ENCODE data around the gene MANSC1.

The MANSC1 gene

DNA sequence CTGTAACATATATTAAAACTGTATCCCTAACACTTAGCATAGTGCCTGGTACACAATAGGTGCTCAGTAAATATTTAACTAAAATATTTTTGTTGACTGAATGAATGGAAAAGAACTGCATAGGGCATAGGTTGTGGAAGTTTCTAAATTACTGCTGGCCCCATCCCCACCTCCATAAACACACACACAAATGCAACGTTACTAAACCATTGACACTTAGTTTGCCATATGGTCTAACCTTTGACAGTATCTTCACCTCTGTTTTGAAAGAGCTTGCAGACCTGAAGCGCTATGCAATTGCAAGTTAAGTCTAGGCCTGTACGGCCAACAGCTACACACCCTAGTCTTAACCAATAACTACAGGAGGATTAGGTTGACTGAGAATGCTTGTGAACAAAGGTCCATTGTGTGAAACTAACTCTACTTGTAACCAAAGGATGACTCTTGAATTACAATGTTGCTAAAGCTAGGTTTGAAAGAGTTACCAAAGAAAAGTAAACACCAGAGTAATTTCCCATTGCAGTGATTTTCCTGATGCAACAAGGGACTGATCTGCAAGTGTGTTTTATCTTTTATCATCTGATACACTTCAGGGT, 924 bp upstream of the MANSC1 start:
- no peak for TF ChIP-seq POLR2AphosphoS5 (IDR thresholded peaks at IDR 0.05; ENCODE audit: low read depth)
- TF ChIP-seq, protein P1, sequence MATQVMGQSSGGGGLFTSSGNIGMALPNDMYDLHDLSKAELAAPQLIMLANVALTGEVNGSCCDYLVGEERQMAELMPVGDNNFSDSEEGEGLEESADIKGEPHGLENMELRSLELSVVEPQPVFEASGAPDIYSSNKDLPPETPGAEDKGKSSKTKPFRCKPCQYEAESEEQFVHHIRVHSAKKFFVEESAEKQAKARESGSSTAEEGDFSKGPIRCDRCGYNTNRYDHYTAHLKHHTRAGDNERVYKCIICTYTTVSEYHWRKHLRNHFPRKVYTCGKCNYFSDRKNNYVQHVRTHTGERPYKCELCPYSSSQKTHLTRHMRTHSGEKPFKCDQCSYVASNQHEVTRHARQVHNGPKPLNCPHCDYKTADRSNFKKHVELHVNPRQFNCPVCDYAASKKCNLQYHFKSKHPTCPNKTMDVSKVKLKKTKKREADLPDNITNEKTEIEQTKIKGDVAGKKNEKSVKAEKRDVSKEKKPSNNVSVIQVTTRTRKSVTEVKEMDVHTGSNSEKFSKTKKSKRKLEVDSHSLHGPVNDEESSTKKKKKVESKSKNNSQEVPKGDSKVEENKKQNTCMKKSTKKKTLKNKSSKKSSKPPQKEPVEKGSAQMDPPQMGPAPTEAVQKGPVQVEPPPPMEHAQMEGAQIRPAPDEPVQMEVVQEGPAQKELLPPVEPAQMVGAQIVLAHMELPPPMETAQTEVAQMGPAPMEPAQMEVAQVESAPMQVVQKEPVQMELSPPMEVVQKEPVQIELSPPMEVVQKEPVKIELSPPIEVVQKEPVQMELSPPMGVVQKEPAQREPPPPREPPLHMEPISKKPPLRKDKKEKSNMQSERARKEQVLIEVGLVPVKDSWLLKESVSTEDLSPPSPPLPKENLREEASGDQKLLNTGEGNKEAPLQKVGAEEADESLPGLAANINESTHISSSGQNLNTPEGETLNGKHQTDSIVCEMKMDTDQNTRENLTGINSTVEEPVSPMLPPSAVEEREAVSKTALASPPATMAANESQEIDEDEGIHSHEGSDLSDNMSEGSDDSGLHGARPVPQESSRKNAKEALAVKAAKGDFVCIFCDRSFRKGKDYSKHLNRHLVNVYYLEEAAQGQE (IDR thresholded peaks at IDR 0.05; ENCODE audit: insufficient replicate concordance, low read depth): no peak
- no peak for TF ChIP-seq GABPA (IDR thresholded peaks at IDR 0.05; ENCODE audit: low read depth)
- TF ChIP-seq, protein P2, sequence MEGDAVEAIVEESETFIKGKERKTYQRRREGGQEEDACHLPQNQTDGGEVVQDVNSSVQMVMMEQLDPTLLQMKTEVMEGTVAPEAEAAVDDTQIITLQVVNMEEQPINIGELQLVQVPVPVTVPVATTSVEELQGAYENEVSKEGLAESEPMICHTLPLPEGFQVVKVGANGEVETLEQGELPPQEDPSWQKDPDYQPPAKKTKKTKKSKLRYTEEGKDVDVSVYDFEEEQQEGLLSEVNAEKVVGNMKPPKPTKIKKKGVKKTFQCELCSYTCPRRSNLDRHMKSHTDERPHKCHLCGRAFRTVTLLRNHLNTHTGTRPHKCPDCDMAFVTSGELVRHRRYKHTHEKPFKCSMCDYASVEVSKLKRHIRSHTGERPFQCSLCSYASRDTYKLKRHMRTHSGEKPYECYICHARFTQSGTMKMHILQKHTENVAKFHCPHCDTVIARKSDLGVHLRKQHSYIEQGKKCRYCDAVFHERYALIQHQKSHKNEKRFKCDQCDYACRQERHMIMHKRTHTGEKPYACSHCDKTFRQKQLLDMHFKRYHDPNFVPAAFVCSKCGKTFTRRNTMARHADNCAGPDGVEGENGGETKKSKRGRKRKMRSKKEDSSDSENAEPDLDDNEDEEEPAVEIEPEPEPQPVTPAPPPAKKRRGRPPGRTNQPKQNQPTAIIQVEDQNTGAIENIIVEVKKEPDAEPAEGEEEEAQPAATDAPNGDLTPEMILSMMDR (IDR thresholded peaks at IDR 0.05; ENCODE audit: insufficient read depth, low read length): no peak
- no peak for TF ChIP-seq SPI1 (IDR thresholded peaks at IDR 0.05; ENCODE audit: borderline replicate concordance, low read depth)
- no peak for DNase-seq (ENCODE audit: low read depth in 1 of 2, low spot score in 1 of 2)
- H3K27me3 ChIP-seq (ENCODE audit: insufficient read depth, poor library complexity, severe bottlenecking): no peaks in the 10 kb centered on the region
- no peak overlapping the region for H3K27ac ChIP-seq (replicated peaks)
- peak overlapping the region; percentile 59; the same call in 1 of the 2 replicates for H3K4me3 ChIP-seq (replicated peaks; ENCODE audit: insufficient read depth, low read length)

DNA sequence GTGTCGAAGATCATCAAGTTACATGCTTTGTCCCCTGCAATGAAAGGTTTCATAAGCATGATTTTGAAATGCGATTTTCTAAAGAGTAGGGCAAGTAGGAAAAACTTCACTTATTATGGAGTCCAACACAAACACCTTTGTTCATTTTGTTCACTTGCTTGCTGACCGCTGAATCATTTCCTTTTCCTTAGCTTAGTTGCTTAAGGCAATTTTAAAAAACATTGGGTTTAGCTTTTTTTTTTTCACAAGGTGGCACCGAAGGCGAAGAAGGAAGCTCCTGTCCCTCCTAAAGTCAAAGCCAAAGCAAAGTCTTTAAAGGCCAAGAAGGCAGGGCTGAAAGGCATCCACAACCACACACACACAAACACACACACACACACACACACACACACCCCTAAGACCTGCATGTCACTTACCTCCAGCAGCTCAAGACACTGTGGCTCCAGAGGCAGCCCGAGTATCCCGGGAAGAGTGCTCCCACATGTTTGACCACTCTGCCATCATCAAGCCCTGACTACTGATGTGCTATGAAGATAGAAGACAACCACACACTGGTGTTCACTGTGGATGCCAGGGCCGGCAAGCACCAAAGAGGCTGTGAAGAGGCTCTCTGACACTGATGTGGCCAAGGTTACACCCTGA, 11.4 kb downstream of the MANSC1 start:
- Histone ChIP-seq H3K27me3 (ENCODE audit: insufficient read depth, poor library complexity, severe bottlenecking) (no peaks in the 10 kb centered on the region), H3K4me3 (replicated peaks; ENCODE audit: insufficient read depth, low read length) (no peak overlapping the region)

DNA sequence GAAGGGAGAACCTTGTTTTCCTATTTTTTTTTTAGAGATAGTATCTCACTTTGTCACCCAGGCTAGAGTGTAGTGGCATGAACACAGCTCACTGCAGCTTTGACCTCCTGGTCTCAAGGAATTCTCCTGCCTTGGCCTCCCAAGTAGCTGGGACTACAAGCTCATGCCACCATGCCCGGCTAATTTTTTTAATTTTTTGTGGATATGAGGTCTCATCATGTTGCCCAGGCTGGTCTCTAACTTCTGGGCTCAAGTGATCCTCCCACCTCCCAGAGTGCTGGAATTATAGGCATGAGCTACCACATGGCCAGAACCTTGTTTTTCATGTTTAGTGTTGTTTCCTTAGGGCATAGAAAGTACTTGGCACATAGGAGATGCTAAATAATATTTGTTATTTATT, 13.5 kb downstream of the MANSC1 start:
- DNase-seq (ENCODE audit: low read depth in 1 of 2, low spot score in 1 of 2): no peak
- Histone ChIP-seq H3K27ac (replicated peaks) (no peak overlapping the region), H3K27me3 (ENCODE audit: insufficient read depth, poor library complexity, severe bottlenecking) (no peaks in the 10 kb centered on the region), H3K4me3 (replicated peaks; ENCODE audit: insufficient read depth, low read length) (no peak overlapping the region)
- TF ChIP-seq, protein P1 (IDR thresholded peaks at IDR 0.05; ENCODE audit: insufficient replicate concordance, low read depth): no peak
- TF ChIP-seq POLR2AphosphoS5 (IDR thresholded peaks at IDR 0.05; ENCODE audit: low read depth): no peak
- TF ChIP-seq, protein P2 (IDR thresholded peaks at IDR 0.05; ENCODE audit: insufficient read depth, low read length): no peak

More for the DNA sequence above, 11.4 kb downstream of the MANSC1 start:
- TF ChIP-seq POLR2AphosphoS5 (IDR thresholded peaks at IDR 0.05; ENCODE audit: low read depth): no peak
- no peak for TF ChIP-seq SPI1 (IDR thresholded peaks at IDR 0.05; ENCODE audit: borderline replicate concordance, low read depth)
- TF ChIP-seq, protein P1 (IDR thresholded peaks at IDR 0.05; ENCODE audit: insufficient replicate concordance, low read depth): no peak
- TF ChIP-seq, protein P2 (IDR thresholded peaks at IDR 0.05; ENCODE audit: insufficient read depth, low read length): no peak
- TF ChIP-seq GABPA (IDR thresholded peaks at IDR 0.05; ENCODE audit: low read depth): no peak
- peak in 1 of 2 experiments; percentile 18 for DNase-seq (ENCODE audit: low read depth in 1 of 2, low spot score in 1 of 2)
- H3K27ac ChIP-seq (replicated peaks): peak overlapping the region; percentile 56
